OCI-LY1 (cell line): ENCODE data around the gene FAM124A.

Source experiments
- H2AFZ ChIP-seq: fragments of 200-600 bp; sonication (generic), shearing (Covaris generic); 2 replicates; pipeline ENCODE4 v1.6.0; 2014; ENCODE audit warnings: antibody characterized with exemption, mild to moderate bottlenecking, low read length
- H3F3A ChIP-seq: fragments of 200-600 bp; sonication (generic), shearing (Covaris generic); 2 replicates; pipeline ENCODE4 v1.6.0; 2014; ENCODE audit warnings: mild to moderate bottlenecking, antibody characterized with exemption, low read length, moderate library complexity; ENCODE audit not compliant: insufficient read depth
- H3K27ac ChIP-seq: fragments of 200-600 bp; sonication (generic); 2 replicates; pipeline ENCODE4 v1.5.1; 2014; ENCODE audit warnings: low read length, mixed run types, mild to moderate bottlenecking, low read depth; ENCODE audit not compliant: poor library complexity, severe bottlenecking
- H3K27me3 ChIP-seq: fragments of 200-600 bp; sonication (generic); 2 replicates; pipeline ENCODE4 v1.6.0; 2014; ENCODE audit warnings: antibody characterized with exemption, mild to moderate bottlenecking, low read length, moderate library complexity; ENCODE audit not compliant: insufficient read depth
- H3K36me3 ChIP-seq: fragments of 200-600 bp; sonication (generic); 2 replicates; pipeline ENCODE4 v1.6.1; 2014; ENCODE audit warnings: mild to moderate bottlenecking, antibody characterized with exemption, low read length, moderate library complexity, mixed read lengths; ENCODE audit not compliant: insufficient read depth
- H3K4me1 ChIP-seq: fragments of 200-600 bp; sonication (generic); 2 replicates; pipeline ENCODE4 v1.5.1; 2014; ENCODE audit warnings: mild to moderate bottlenecking, low read length, moderate library complexity; ENCODE audit not compliant: insufficient read depth, severe bottlenecking
- H3K4me2 ChIP-seq: fragments of 200-600 bp; sonication (generic), shearing (Covaris generic); 2 replicates; pipeline ENCODE4 v1.6.1; 2014; ENCODE audit warnings: low read length
- H3K4me3 ChIP-seq: fragments of 200-600 bp; sonication (generic); 2 replicates; pipeline ENCODE4 v1.5.1; 2014; ENCODE audit warnings: low read length, low read depth, mild to moderate bottlenecking, mixed read lengths; ENCODE audit not compliant: poor library complexity, severe bottlenecking
- H3K79me2 ChIP-seq: fragments of 200-600 bp; shearing (Covaris generic); 2 replicates; pipeline ENCODE4 v1.6.1; 2016; ENCODE audit warnings: mixed run types, low read length, mixed read lengths; ENCODE audit not compliant: insufficient read depth
- H3K9ac ChIP-seq: fragments of 200-600 bp; sonication (generic), shearing (Covaris generic); 2 replicates; pipeline ENCODE4 v1.6.1; 2014; ENCODE audit warnings: mild to moderate bottlenecking, low read length, mixed read lengths
- H3K9me2 ChIP-seq: fragments of 200-600 bp; sonication (generic), shearing (Covaris generic); 2 replicates; pipeline ENCODE4 v1.6.1; 2014; ENCODE audit warnings: low read depth, mild to moderate bottlenecking, low read length, mixed read lengths
- H3K9me3 ChIP-seq: fragments of 200-600 bp; shearing (Covaris generic); 2 replicates; pipeline ENCODE4 v1.6.1; 2014; ENCODE audit warnings: low read length, mixed read lengths
- H4K20me1 ChIP-seq: fragments of 200-600 bp; sonication (generic), shearing (Covaris generic); 2 replicates; pipeline ENCODE4 v1.6.0; 2016; ENCODE audit warnings: mild to moderate bottlenecking, low read length; ENCODE audit not compliant: insufficient read depth
- CTCF ChIP-seq: fragments of 200-600 bp; sonication (generic), shearing (Covaris generic); IDR thresholded peaks from 2 replicates; pipeline ENCODE4 v1.5.1; 2017; ENCODE audit warnings: mild to moderate bottlenecking, antibody characterized with exemption, low read length, moderate library complexity, mixed read lengths
- EZH2 ChIP-seq: fragments of 200-600 bp; sonication (generic), shearing (Covaris generic); IDR thresholded peaks from 2 replicates; pipeline ENCODE4 v1.8.0; 2017; ENCODE audit warnings: borderline replicate concordance, mixed run types, mild to moderate bottlenecking, antibody characterized with exemption, low read length, moderate library complexity, mixed read lengths

Gene FAM124A

GRCh38 chr13:51257187-51257586 is 35.0 kb downstream of the FAM124A start:
- Histone ChIP-seq H3K4me2 (no peak overlapping the region), H3K9me2 (no peaks in the 10 kb centered on the region), H3K36me3 (no peaks in the 10 kb centered on the region), H3K9ac (no peak overlapping the region), H3K4me1 (no peaks in the 10 kb centered on the region), H3K27ac (no peak overlapping the region), H3K27me3 (no peaks in the 10 kb centered on the region), H3K79me2 (no peaks in the 10 kb centered on the region), H3K9me3 (no peaks in the 10 kb centered on the region), H4K20me1 (no peaks in the 10 kb centered on the region), H3F3A (no peaks in the 10 kb centered on the region), H3K4me3 (no peak overlapping the region), H2AFZ (no peak overlapping the region)
- TF ChIP-seq EZH2 (no peak), CTCF (no peak)

- Histone ChIP-seq H3K4me2 (no peak overlapping the region), H3K36me3 (no peaks in the 10 kb centered on the region), H3K9me3 (no peaks in the 10 kb centered on the region), H3K27ac (no peak overlapping the region), H2AFZ (no peak overlapping the region), H3F3A (no peaks in the 10 kb centered on the region), H3K79me2 (no peaks in the 10 kb centered on the region), H3K9me2 (no peaks in the 10 kb centered on the region), H3K9ac (no peak overlapping the region), H3K4me1 (no peaks in the 10 kb centered on the region), H3K4me3 (no peak overlapping the region), H4K20me1 (no peaks in the 10 kb centered on the region), H3K27me3 (no peaks in the 10 kb centered on the region)
- no peak for TF ChIP-seq CTCF
- no peak for TF ChIP-seq EZH2
Observed at GRCh38 chr13:51258612-51259548, 36.7 kb downstream of the FAM124A start.

GRCh38 chr13:51260154-51260553 is 38.0 kb downstream of the FAM124A start:
- no peaks in the 10 kb centered on the region for H3K27me3 ChIP-seq
- H3K9me2 ChIP-seq = no peaks in the 10 kb centered on the region
- no peaks in the 10 kb centered on the region for H3K36me3 ChIP-seq
- no peak overlapping the region for H3K9ac ChIP-seq
- H3F3A ChIP-seq = no peaks in the 10 kb centered on the region
- no peaks in the 10 kb centered on the region for H3K79me2 ChIP-seq
- no peak overlapping the region for H2AFZ ChIP-seq
- no peaks in the 10 kb centered on the region for H3K9me3 ChIP-seq
- H3K4me2 ChIP-seq = no peak overlapping the region
- H3K4me1 ChIP-seq = no peaks in the 10 kb centered on the region
- no peaks in the 10 kb centered on the region for H4K20me1 ChIP-seq
- H3K27ac ChIP-seq = no peak overlapping the region
- H3K4me3 ChIP-seq = no peak overlapping the region
- no peak for TF ChIP-seq CTCF
- no peak for TF ChIP-seq EZH2
